Fibroblast of lung (primary cell): Measurements from ENCODE around the gene MICAL2. TPM values are rescaled to one million over a fixed set of nuclear protein-coding genes. Genes with fewer than 3 reads are reported as not detected.
A peak's percentile ranks its signal among the peaks of the same experiment; 100 is the strongest.

Experiments
- DNase-seq, 2 donors: peaks; one replicate each; pipeline versions ENCODE4 v3.0.0 to v3.0.0-alpha.2; 2010; ENCODE audit warnings: low read depth in 2 of 2
- H2AFZ ChIP-seq: 2 replicates; pipeline ENCODE4 v1.5.1; 2012; ENCODE audit warnings: low read length, control low read depth, inconsistent platforms
- H3K27ac ChIP-seq: 2 replicates; pipeline ENCODE4 v1.5.1; 2011; ENCODE audit warnings: low read length, control low read depth; ENCODE audit not compliant: insufficient read depth
- H3K27me3 ChIP-seq: 2 replicates; pipeline ENCODE4 v1.5.1; 2011; ENCODE audit warnings: mild to moderate bottlenecking, low read length; ENCODE audit not compliant: control insufficient read depth, insufficient read depth
- H3K36me3 ChIP-seq: 2 replicates; pipeline ENCODE4 v1.5.1; 2011; ENCODE audit warnings: low read length; ENCODE audit not compliant: control insufficient read depth, insufficient read depth
- H3K4me1 ChIP-seq: 2 replicates; pipeline ENCODE4 v1.5.1; 2011; ENCODE audit warnings: low read length; ENCODE audit not compliant: control insufficient read depth, insufficient read depth; ENCODE audit errors: extremely low read depth
- H3K4me2 ChIP-seq: 2 replicates; pipeline ENCODE4 v1.5.1; 2011; ENCODE audit warnings: low read length, control low read depth; ENCODE audit not compliant: insufficient read depth; ENCODE audit errors: extremely low read depth
- H3K4me3 ChIP-seq, 4 experiments: fragments of 200-600 bp in 1 of 4; sonication (generic) in 1 of 4; replicated peaks in 1 of 4; 2 replicates each; pipeline ENCODE4 v1.5.1; 2011 to 2016; ENCODE audit warnings: low read length in 4 of 4, low read depth in 3 of 4, mild to moderate bottlenecking in 3 of 4, control low read depth in 2 of 4, inconsistent platforms in 1 of 4, mixed read lengths in 1 of 4; ENCODE audit not compliant: insufficient read depth in 1 of 4; ENCODE audit errors: control extremely low read depth in 1 of 4
- H3K79me2 ChIP-seq: 2 replicates; pipeline ENCODE4 v1.5.1; 2012; ENCODE audit warnings: mild to moderate bottlenecking, low read length, inconsistent platforms; ENCODE audit not compliant: control insufficient read depth, insufficient read depth
- H3K9ac ChIP-seq: 2 replicates; pipeline ENCODE4 v1.5.1; 2011; ENCODE audit warnings: mild to moderate bottlenecking, low read length, control low read depth; ENCODE audit not compliant: insufficient read depth
- H3K9me3 ChIP-seq: 2 replicates; pipeline ENCODE4 v1.5.1; 2012; ENCODE audit warnings: low read depth, low read length; ENCODE audit not compliant: control insufficient read depth, insufficient read depth
- H4K20me1 ChIP-seq: 2 replicates; pipeline ENCODE4 v1.5.1; 2011; ENCODE audit warnings: low read length; ENCODE audit not compliant: control insufficient read depth, insufficient read depth; ENCODE audit errors: extremely low read depth
- EZH2 ChIP-seq: IDR thresholded peaks from 2 replicates; pipeline ENCODE4 v1.5.1; 2012; ENCODE audit warnings: low read length, control low read depth, mild to moderate bottlenecking; ENCODE audit errors: missing control alignments
- polyA plus RNA-seq, 2 donors: library from polyadenylated mRNA; depleted of rRNA in 1 of 2; stranded (reverse) in 1 of 2; unstranded in 1 of 2; fragments of >200 nt; gene quantifications; 2 replicates each; pipeline ENCODE4 v1.2.1, GENCODE V29; 2011 to 2012; ENCODE audit warnings: missing spikeins in 1 of 2
- total RNA-seq: library from RNA; depleted of rRNA; stranded (reverse); fragments of >200 nt; gene quantifications from 2 replicates; pipeline ENCODE4 v1.2.1, GENCODE V29; 2014
- TF ChIP-seq, protein P1 (sequence below), 2 donors: IDR thresholded peaks in 1 of 2; conservative IDR thresholded peaks in 1 of 2; 1 replicate in 1 of 2; 2 replicates in 1 of 2; pipeline ENCODE4 v1.5.1; 2011 to 2012; ENCODE audit warnings: low read length in 2 of 2, control low read depth in 1 of 2, inconsistent platforms in 1 of 2, low read depth in 1 of 2, mild to moderate bottlenecking in 1 of 2

The MICAL2 gene
- total and polyA plus RNA-seq, 2 donors (not counting 1 experiment from before 2014, with no cell fraction given) = 78.5 to 275 TPM

DNA sequence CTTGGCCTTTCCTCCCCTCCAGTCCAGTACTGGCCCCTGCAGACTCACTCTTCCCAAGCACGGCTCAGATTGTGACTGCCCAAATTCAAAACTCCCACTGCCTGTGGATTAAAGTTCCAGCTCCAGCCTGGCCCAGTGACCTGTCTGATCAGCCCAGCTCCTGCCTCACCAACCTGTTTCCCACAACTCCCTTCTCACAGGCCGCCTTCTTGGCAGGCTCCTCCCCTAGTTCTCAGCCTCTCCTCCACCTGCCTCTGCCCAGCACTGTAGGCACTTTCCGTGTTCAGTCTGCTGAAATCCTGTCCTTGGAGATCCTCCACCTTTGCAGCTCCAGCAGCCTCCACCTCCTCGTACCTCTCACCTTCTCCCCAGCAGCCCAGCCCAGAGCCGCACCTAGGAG is 68.6 kb downstream of the MICAL2 start:
- Histone ChIP-seq H3K27me3 (no peaks in the 10 kb centered on the region), H3K4me2 (no peak overlapping the region), H3K79me2 (peaks cover 28% of the 10 kb centered on the region), H2AFZ (no peak overlapping the region), H3K27ac (peak overlapping the region; percentile 47), H3K4me1 (peaks cover 33% of the 10 kb centered on the region), H3K9me3 (no peaks in the 10 kb centered on the region), H3K36me3 (no peaks in the 10 kb centered on the region), H3K9ac (no peak overlapping the region), H4K20me1 (no peaks in the 10 kb centered on the region), H3K4me3 (no peak overlapping the region)
- TF ChIP-seq EZH2 = no peak
- TF ChIP-seq, protein P1, sequence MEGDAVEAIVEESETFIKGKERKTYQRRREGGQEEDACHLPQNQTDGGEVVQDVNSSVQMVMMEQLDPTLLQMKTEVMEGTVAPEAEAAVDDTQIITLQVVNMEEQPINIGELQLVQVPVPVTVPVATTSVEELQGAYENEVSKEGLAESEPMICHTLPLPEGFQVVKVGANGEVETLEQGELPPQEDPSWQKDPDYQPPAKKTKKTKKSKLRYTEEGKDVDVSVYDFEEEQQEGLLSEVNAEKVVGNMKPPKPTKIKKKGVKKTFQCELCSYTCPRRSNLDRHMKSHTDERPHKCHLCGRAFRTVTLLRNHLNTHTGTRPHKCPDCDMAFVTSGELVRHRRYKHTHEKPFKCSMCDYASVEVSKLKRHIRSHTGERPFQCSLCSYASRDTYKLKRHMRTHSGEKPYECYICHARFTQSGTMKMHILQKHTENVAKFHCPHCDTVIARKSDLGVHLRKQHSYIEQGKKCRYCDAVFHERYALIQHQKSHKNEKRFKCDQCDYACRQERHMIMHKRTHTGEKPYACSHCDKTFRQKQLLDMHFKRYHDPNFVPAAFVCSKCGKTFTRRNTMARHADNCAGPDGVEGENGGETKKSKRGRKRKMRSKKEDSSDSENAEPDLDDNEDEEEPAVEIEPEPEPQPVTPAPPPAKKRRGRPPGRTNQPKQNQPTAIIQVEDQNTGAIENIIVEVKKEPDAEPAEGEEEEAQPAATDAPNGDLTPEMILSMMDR (conservative IDR thresholded peaks at IDR 0.05 in 1 of 2, IDR thresholded peaks at IDR 0.05 in 1 of 2; ENCODE audit: low read depth in 1 of 2, low read length in 2 of 2) = no peak
- no peak for DNase-seq

DNA sequence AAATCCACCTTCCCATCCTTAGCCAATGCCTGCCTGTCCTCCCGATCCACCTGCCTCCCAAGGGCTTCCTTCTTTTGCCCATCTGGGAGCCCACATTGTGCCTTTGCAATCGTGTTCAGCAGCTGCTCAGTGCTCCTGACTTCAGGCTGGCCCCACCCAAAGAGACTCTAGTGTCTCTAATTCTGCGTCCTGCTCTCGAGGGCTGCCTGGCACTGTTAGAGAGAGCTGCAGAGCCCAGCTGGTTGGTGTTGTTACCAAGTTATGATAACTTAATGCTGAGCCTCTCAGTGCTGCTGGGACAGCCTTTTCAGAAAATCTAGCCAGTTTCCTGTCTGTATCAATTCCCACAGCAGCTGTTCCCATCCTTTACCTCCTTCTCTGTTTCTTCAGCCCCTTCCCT is 69.1 kb downstream of the MICAL2 start:
- peaks cover 2% of the 10 kb centered on the region for H3K36me3 ChIP-seq
- no peaks in the 10 kb centered on the region for H4K20me1 ChIP-seq
- no peak overlapping the region for H3K4me3 ChIP-seq
- no peak overlapping the region for H2AFZ ChIP-seq
- no peaks in the 10 kb centered on the region for H3K9me3 ChIP-seq
- DNase-seq = peak in 1 of 2 donors; percentile 50
- no peak for TF ChIP-seq EZH2
- TF ChIP-seq, protein P1 (conservative IDR thresholded peaks at IDR 0.05 in 1 of 2, IDR thresholded peaks at IDR 0.05 in 1 of 2; ENCODE audit: low read depth in 1 of 2, low read length in 2 of 2) = no peak
- H3K4me2 ChIP-seq = no peak overlapping the region
- no peaks in the 10 kb centered on the region for H3K27me3 ChIP-seq
- peak overlapping the region; percentile 47 for H3K27ac ChIP-seq
- no peak overlapping the region for H3K9ac ChIP-seq
- H3K4me1 ChIP-seq = peaks cover 36% of the 10 kb centered on the region
- peaks cover 32% of the 10 kb centered on the region for H3K79me2 ChIP-seq

DNA sequence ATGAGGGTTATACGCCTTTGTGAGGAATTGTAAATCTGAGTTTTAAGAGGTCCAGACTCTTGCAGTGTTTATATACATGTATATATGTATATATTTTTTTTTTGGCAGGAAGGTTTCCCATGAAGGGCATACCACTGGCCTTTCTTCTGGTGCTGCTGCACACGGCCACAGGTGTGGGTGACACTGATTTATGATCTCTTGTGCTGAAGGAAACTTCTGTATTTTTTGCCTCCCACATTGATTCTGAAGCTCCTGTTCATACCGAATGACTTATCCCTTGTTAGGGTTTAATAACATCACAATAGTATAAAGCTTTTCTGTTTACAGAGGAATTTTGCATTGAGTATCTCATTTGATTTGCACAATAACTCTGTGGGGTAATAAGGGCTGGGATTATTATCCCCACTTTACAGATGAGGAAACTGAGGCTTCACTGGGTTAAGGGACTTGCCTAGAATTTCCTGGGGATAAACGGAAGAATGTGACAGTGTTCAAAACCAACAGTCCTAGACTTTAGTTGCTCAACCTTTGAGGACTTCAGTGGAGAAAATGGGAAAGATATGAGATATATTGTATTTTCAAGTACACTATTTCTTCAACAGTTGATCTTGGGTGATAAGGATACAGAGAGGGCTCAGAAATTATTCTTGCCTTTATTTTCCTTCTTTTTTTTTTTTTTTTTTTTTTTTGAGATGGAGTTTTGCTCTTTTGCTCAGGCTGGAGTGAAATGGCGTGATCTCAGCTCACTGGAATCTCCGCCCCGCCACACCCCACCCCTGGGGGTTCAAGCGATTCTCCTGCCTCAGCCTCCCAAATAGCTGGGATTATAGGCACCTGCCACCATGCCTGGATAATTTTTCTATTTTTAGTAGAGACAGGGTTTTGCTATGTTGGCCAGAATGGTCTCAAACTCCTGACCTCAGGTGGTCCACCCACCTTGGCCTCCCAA is 70.1 kb downstream of the MICAL2 start:
- Histone ChIP-seq H3K9ac (no peak overlapping the region), H3K4me3 (no peak overlapping the region), H3K27me3 (no peaks in the 10 kb centered on the region), H3K79me2 (peaks cover 39% of the 10 kb centered on the region), H3K27ac (peak overlapping the region; percentile 47), H3K36me3 (peaks cover 2% of the 10 kb centered on the region), H3K4me1 (peaks cover 39% of the 10 kb centered on the region), H4K20me1 (no peaks in the 10 kb centered on the region), H3K9me3 (no peaks in the 10 kb centered on the region), H3K4me2 (no peak overlapping the region), H2AFZ (no peak overlapping the region)
- TF ChIP-seq, protein P1 (conservative IDR thresholded peaks at IDR 0.05 in 1 of 2, IDR thresholded peaks at IDR 0.05 in 1 of 2; ENCODE audit: low read depth in 1 of 2, low read length in 2 of 2) = no peak
- no peak for TF ChIP-seq EZH2
- DNase-seq = peak in 1 of 2 donors; percentile 70
